Panc1 (cell line): ENCODE data around the gene ARL15. TPM values are rescaled to one million over a fixed set of nuclear protein-coding genes. Genes with fewer than 3 reads are reported as not detected.
A peak's percentile ranks its signal among the peaks of the same experiment; 100 is the strongest.

Experiments
- ATAC-seq: fragments of 200-7000 bp; cut with Tn5 transposase; 2 replicates; pipeline ENCODE4 v1.9.1; 2020; ENCODE audit warnings: mild to moderate bottlenecking, moderate library complexity
- BruUV-seq: library from RNA; stranded (reverse); fragments of 400-500 nt; replicated peaks from 2 replicates; lab custom pipeline; 2021; lab: Mats Ljungman, UMichigan
- CTCF ChIA-PET: fragments of 300-600 bp; sonication (Branson Sonifier 250); formaldehyde crosslinking; loops from one replicate; lab custom pipeline; 2022; ENCODE audit warnings: antibody characterized with exemption; lab: Charles Lee
- POLR2A ChIA-PET: fragments of 300-600 bp; sonication (Branson Sonifier 250); formaldehyde crosslinking; loops from one replicate; lab custom pipeline; 2022; ENCODE audit warnings: antibody characterized with exemption; lab: Charles Lee
- DNase-seq: peaks from one replicate; pipeline ENCODE4 v3.0.0-alpha.2; 2010; ENCODE audit warnings: low read depth, low spot score
- H3K27ac ChIP-seq: 2 replicates; pipeline ENCODE4 v1.5.1; 2011; ENCODE audit warnings: mild to moderate bottlenecking, low read length, inconsistent platforms
- H3K27me3 ChIP-seq: fragments of 200-500 bp; sonication (Bioruptor generic); 2 replicates; pipeline ENCODE4 v1.6.0; 2014; ENCODE audit warnings: low read length, inconsistent platforms; ENCODE audit not compliant: control insufficient read depth, insufficient read depth
- H3K36me3 ChIP-seq: fragments of 200-500 bp; sonication (Bioruptor generic); 2 replicates; pipeline ENCODE4 v1.5.1; 2014; ENCODE audit warnings: inconsistent platforms, mild to moderate bottlenecking, low read length, moderate library complexity; ENCODE audit not compliant: control insufficient read depth, insufficient read depth
- H3K4me1 ChIP-seq: 2 replicates; pipeline ENCODE4 v1.5.1; 2011; ENCODE audit warnings: inconsistent platforms, mild to moderate bottlenecking, low read length, moderate library complexity; ENCODE audit not compliant: control insufficient read depth, insufficient read depth
- H3K4me3 ChIP-seq, 2 experiments: 2 replicates each; pipeline ENCODE4 v1.5.1; 2011 to 2012; ENCODE audit warnings: low read depth in 2 of 2, low read length in 2 of 2, mild to moderate bottlenecking in 2 of 2, inconsistent platforms in 1 of 2, moderate library complexity in 1 of 2
- H3K9me3 ChIP-seq: fragments of 200-500 bp; sonication (Bioruptor generic); 2 replicates; pipeline ENCODE4 v1.5.1; 2014; ENCODE audit warnings: low read depth, mild to moderate bottlenecking, inconsistent platforms, low read length, moderate library complexity; ENCODE audit not compliant: control insufficient read depth, insufficient read depth
- CTCF ChIP-seq: fragments of 450-650 bp; IDR thresholded peaks from 2 replicates; pipeline ENCODE4 v1.5.1; 2017; ENCODE audit warnings: mild to moderate bottlenecking
- POLR2AphosphoS5 ChIP-seq: IDR thresholded peaks from 2 replicates; pipeline ENCODE4 v1.6.1; 2012; ENCODE audit warnings: mild to moderate bottlenecking, low read depth, low read length, moderate library complexity
- REST ChIP-seq, 2 experiments: IDR thresholded peaks; 2 replicates each; pipeline ENCODE4 v1.6.1; 2011 to 2012; ENCODE audit warnings: low read depth in 2 of 2, control low read depth in 1 of 2, low read length in 1 of 2, mild to moderate bottlenecking in 1 of 2, moderate library complexity in 1 of 2; ENCODE audit not compliant: insufficient read depth in 1 of 2
- SIN3A ChIP-seq: IDR thresholded peaks from 2 replicates; pipeline ENCODE4 v1.6.1; 2012; ENCODE audit warnings: low read depth, mild to moderate bottlenecking, low read length, moderate library complexity, borderline replicate concordance; ENCODE audit not compliant: insufficient read depth
- TCF7L2 ChIP-seq: IDR thresholded peaks from 2 replicates; pipeline ENCODE4 v1.6.1; 2011; ENCODE audit warnings: mild to moderate bottlenecking, low read depth, low read length, inconsistent platforms
- in situ Hi-C: cut with HindIII; loops from 2 replicates; pipeline ENCODE4 v1.10.0; 2016; ENCODE audit warnings: low sequenced_read_pairs, low pct_unique_long_range_greater_than_20kb
- intact Hi-C: fragments of 100-400 bp; cut with micrococcal nuclease; formaldehyde crosslinking; loops from one replicate; pipeline ENCODE4 v1.10.0; 2022; ENCODE audit not compliant: unreplicated experiment
- total RNA-seq: library from RNA; stranded (reverse); gene quantifications from one replicate; pipeline ENCODE4 v1.2.1, GENCODE V29; 2021; ENCODE audit not compliant: unreplicated experiment

Gene ARL15
- total RNA-seq, 1 experiment from 2014 or later = 16.5 TPM

GRCh38 chr5:54242297-54242696 lies 68.1 kb downstream of the ARL15 start:
- ChIA-PET CTCF (no interaction called here), POLR2A (no interaction called here)
- H3K27ac ChIP-seq = no peak overlapping the region
- H3K27me3 ChIP-seq = no peaks in the 10 kb centered on the region
- intact Hi-C loops (loop anchor here (5.0 kb wide), 2 partner anchors 175 to 245 kb away; no protein-coding TSS in a partner anchor), in situ Hi-C loops (no loop called here)
- H3K9me3 ChIP-seq = no peaks in the 10 kb centered on the region
- TF ChIP-seq REST (IDR thresholded peaks at IDR 0.05; ENCODE audit: insufficient read depth in 1 of 2, low read depth in 2 of 2, low read length in 1 of 2) (no peak), SIN3A (no peak), CTCF (no peak), TCF7L2 (no peak), POLR2AphosphoS5 (no peak)
- no peaks in the 10 kb centered on the region for H3K4me1 ChIP-seq
- ATAC-seq = no peak
- H3K36me3 ChIP-seq = no peaks in the 10 kb centered on the region
- no peak overlapping the region for H3K4me3 ChIP-seq
- BruUV-seq = no TSS peak
- no peak for DNase-seq

GRCh38 chr5:54234304-54234933 lies 76.0 kb downstream of the ARL15 start:
- TF ChIP-seq CTCF (peak; percentile 67), TCF7L2 (no peak)
- Histone ChIP-seq H3K9me3 (no peaks in the 10 kb centered on the region), H3K4me1 (no peaks in the 10 kb centered on the region), H3K36me3 (no peaks in the 10 kb centered on the region), H3K4me3 (no peak overlapping the region), H3K27ac (no peak overlapping the region), H3K27me3 (no peaks in the 10 kb centered on the region)
- no TSS peak for BruUV-seq
- in situ Hi-C loops (no loop called here), intact Hi-C loops (loop anchor here (5.0 kb wide), 1 partner anchor 972 kb away; no protein-coding TSS in a partner anchor)
- ChIA-PET CTCF (interaction anchor here (0.6 to 1.0 kb wide), 3 partner anchors 22 to 1115 kb away, joined by 3 to 4 read pairs (median 3); no protein-coding TSS in a partner anchor), POLR2A (no interaction called here)
- ATAC-seq (no peak), DNase-seq (no peak)
